ENCODE measurements around the gene TNS3.

The TNS3 gene

DNA sequence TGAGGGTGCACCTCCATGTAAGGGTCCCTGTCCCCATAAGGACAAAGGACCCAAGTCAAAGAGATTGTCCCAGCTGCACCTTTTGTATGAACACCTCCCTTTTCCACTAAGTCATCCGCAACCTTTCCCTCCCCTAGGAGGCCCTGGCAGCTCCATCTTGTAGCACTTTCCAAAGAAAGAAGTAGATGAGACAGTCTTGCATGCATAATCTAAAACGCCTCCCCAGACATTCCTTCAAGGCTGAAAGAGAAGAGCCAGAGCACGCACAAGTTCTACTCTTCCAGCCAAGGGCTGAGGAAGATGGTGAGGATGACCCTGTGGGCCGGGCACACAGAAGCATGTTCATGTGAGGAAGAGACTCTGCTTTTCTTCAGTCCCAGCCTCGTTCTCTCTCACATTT is 194.4 kb downstream of the TNS3 start:
- POLR2A ChIA-PET, result no interaction called here
- CTCF ChIA-PET, result no interaction called here
- no peak for DNase-seq (ENCODE audit: extremely low spot score)
- TF ChIP-seq, protein P1, sequence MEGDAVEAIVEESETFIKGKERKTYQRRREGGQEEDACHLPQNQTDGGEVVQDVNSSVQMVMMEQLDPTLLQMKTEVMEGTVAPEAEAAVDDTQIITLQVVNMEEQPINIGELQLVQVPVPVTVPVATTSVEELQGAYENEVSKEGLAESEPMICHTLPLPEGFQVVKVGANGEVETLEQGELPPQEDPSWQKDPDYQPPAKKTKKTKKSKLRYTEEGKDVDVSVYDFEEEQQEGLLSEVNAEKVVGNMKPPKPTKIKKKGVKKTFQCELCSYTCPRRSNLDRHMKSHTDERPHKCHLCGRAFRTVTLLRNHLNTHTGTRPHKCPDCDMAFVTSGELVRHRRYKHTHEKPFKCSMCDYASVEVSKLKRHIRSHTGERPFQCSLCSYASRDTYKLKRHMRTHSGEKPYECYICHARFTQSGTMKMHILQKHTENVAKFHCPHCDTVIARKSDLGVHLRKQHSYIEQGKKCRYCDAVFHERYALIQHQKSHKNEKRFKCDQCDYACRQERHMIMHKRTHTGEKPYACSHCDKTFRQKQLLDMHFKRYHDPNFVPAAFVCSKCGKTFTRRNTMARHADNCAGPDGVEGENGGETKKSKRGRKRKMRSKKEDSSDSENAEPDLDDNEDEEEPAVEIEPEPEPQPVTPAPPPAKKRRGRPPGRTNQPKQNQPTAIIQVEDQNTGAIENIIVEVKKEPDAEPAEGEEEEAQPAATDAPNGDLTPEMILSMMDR (IDR thresholded peaks at IDR 0.05; ENCODE audit: control extremely low read depth, extremely low read depth, low read depth, missing control alignments), result no peak

DNA sequence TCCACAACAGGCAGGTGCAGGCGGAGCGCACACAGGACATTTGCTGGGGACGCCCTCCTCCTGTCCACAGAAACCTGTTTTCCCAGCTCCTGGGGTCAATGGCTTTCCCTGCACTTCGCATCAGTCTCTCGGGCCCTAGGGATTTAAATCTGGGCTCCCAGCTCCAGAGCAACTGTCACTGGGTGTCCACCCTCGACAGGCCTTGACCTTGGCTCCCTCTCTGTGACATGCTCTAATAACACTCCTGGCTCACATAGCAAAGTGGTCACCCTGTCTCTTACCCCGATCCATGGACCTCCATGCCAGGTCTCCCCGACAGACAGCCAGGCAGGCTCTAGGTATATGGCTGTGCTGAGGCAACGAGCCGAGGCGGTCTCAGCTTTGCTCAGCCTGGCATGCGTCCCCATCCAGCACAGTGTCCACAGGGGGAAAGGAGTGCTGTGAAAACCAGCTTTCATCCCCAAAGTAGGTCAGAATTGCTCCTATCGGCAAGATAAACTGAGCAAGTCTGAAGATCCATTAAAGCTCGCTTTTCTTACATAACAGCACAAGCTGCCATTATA is 195.6 kb downstream of the TNS3 start:
- ChIA-PET CTCF (interaction anchor here (2.6 kb wide), 1 partner anchor 9 kb away, joined by 9 read pairs; no protein-coding TSS in a partner anchor), POLR2A (no interaction called here)
- no peak for DNase-seq (ENCODE audit: extremely low spot score)
- TF ChIP-seq, protein P1 (IDR thresholded peaks at IDR 0.05; ENCODE audit: control extremely low read depth, extremely low read depth, low read depth, missing control alignments), result no peak

DNA sequence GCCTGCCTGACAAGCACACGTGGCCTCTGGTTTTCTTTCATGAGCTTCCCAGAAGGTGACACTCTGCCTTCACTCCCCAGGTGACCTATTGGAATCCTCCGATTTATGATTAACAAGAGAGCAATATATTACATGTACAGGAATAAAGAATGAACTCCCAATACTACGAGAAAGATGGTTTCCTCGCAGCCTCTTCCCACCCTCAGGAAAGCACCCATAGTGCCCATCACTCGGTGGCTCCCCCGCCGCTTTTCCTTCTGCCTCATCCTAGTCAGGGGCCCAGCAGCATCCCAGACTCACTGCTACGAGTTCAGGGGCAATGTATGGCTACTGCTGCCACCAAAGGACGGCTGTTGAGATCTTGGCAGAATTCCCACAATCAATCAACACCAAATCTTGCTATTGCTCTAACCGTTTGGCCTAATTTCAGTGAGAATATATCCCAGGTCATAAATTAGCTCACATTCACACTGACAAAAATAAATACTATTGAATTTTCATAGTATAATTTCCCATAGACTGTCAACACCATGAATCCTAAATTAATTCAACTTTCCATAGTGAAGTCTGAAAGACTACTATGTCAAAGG is 196.3 kb downstream of the TNS3 start:
- POLR2A ChIA-PET, result no interaction called here
- no peak for DNase-seq (ENCODE audit: extremely low spot score)
- CTCF ChIA-PET, result interaction anchor here (2.6 kb wide), 1 partner anchor 10 kb away, joined by 9 read pairs; no protein-coding TSS in a partner anchor
- TF ChIP-seq, protein P1 (IDR thresholded peaks at IDR 0.05; ENCODE audit: control extremely low read depth, extremely low read depth, low read depth, missing control alignments), result no peak

DNA sequence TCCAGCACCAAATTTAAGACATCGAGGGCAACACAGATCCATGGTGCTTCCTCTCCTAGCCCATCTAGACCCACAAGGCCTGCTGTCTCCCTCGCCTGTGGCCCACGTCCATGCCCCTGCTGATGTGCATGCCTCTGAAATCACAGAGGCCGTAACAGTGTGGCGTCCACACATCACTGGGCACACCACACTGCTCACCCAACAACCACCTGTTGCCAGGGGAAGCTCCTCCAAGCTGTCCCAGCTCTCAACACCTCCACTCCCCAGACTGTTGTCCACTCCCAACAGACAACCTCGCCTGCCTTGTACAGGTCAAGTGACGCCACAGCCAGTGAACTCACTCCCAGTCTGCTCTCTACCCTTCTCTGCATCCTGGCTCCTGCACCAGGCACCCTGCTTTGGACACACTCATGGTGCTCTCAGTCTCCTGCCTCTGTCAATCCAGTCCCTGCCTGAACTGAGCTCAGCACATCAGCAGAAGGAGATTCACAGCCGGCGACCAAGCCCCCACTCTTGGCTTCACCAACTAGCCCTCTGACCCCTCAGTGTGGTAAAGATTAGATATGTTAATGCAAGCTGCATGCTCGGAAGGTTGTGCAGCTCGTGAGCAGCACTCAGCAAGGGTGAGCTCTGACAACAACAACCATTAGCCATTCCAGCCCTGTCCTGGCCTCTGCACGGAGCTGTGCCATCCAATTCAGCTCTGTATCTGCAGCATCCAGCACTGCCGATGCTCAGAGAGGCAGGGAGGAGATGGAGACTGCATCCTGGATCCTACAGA is 197.0 kb downstream of the TNS3 start:
- no peak for DNase-seq (ENCODE audit: extremely low spot score)
- ChIA-PET POLR2A (no interaction called here), CTCF (interaction anchor here (1.5 to 2.6 kb wide), 2 partner anchors 11 kb away, joined by 4 to 9 read pairs; no protein-coding TSS in a partner anchor)
- TF ChIP-seq, protein P1 (IDR thresholded peaks at IDR 0.05; ENCODE audit: control extremely low read depth, extremely low read depth, low read depth, missing control alignments), result no peak

DNA sequence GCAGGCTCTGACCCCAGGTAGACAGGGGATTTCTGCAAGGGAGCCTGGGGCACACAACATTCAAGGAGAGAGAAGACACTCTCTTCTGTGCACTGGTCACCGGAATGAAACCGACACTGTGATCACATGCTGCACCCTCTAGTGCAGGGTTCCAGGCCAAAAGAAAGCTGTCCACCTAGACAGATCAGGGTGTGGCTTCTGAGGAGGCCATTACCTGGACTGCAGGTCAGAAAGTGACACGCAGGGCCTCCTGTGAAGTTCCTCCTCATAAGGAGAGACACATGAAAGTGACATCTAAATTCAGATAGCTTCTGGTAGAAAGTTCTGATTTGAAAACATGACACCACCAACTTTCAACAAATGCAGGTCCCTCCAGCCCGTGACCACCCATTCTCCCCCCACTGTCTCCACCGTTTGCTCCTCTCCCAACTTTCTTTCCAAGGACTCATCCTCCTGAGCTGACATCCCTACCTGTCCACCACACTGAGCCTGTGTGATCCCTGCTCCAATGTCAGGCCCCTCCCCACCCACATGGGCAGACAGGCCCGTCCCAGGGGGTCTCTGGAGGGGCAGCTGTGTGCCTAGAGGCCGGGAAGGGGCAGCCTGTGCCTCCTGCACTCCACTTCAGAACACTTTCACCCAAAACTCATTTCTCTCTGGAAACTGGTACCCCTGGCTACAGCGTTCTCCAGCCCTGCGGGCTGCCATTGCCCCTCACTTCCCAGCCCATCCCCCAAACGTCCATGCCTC is 198.0 kb downstream of the TNS3 start:
- CTCF ChIA-PET, result interaction anchor here (1.5 kb wide), 1 partner anchor 12 kb away, joined by 4 read pairs; no protein-coding TSS in a partner anchor
- POLR2A ChIA-PET, result no interaction called here

More for the DNA sequence above, 198.0 kb downstream of the TNS3 start:
- TF ChIP-seq, protein P1 (IDR thresholded peaks at IDR 0.05; ENCODE audit: control extremely low read depth, extremely low read depth, low read depth, missing control alignments), result no peak
- DNase-seq (ENCODE audit: extremely low spot score), result no peak

Data from GM10248 (cell line).